ENCODE measurements around the gene CHAC2. TPM values are rescaled to one million over a fixed set of nuclear protein-coding genes. Genes with fewer than 3 reads are reported as not detected.

CHAC2 gene
- total and polyA plus RNA-seq, 2 of the 13 experiments (the other 11 are each of a cell fraction or from before 2014, with no cell fraction given): 1.7 to 10.7 TPM

- TF ChIP-seq, protein P1, sequence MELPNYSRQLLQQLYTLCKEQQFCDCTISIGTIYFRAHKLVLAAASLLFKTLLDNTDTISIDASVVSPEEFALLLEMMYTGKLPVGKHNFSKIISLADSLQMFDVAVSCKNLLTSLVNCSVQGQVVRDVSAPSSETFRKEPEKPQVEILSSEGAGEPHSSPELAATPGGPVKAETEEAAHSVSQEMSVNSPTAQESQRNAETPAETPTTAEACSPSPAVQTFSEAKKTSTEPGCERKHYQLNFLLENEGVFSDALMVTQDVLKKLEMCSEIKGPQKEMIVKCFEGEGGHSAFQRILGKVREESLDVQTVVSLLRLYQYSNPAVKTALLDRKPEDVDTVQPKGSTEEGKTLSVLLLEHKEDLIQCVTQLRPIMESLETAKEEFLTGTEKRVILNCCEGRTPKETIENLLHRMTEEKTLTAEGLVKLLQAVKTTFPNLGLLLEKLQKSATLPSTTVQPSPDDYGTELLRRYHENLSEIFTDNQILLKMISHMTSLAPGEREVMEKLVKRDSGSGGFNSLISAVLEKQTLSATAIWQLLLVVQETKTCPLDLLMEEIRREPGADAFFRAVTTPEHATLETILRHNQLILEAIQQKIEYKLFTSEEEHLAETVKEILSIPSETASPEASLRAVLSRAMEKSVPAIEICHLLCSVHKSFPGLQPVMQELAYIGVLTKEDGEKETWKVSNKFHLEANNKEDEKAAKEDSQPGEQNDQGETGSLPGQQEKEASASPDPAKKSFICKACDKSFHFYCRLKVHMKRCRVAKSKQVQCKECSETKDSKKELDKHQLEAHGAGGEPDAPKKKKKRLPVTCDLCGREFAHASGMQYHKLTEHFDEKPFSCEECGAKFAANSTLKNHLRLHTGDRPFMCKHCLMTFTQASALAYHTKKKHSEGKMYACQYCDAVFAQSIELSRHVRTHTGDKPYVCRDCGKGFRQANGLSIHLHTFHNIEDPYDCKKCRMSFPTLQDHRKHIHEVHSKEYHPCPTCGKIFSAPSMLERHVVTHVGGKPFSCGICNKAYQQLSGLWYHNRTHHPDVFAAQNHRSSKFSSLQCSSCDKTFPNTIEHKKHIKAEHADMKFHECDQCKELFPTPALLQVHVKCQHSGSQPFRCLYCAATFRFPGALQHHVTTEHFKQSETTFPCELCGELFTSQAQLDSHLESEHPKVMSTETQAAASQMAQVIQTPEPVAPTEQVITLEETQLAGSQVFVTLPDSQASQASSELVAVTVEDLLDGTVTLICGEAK (IDR thresholded peaks at IDR 0.05): no peak
- TF ChIP-seq, protein P1 (CRISPR knock-in tag; IDR thresholded peaks at IDR 0.05): no peak
- no peak for TF ChIP-seq MBD4 (IDR thresholded peaks at IDR 0.05; ENCODE audit: borderline replicate concordance, low read length)
Measured at GRCh38 chr2:53737091-53737490, 30.5 kb upstream of the CHAC2 start (continued).

DNA sequence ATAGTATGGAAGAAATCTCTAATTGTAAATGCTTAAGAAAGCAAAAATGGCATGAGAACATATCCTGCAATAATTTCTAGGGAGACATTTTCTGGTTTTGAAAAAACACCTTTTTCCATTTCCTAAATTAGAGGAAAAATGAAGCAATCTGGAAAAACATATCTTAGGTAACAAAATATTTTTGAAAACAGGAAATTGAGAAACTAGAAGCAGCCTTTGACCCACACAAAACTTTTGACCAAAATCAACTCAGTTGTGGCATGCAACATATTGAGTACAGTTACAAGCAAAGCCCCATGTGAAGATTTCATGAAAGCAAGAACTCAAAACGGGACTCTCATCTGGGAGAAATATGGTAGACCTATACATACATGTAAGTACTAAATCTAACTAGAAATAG is 28.6 kb upstream of the CHAC2 start:
- H2AFZ ChIP-seq (ENCODE audit: low read length): no peak overlapping the region
- CTCF ChIA-PET (ENCODE audit: low intra/inter-chr PET ratio, low total read pairs): no interaction called here
- 96% methylated on average over 1 of the region's 1 CpG for WGBS (ENCODE audit: low lambda C conversion rate)
- H3K9ac ChIP-seq (ENCODE audit: insufficient read depth, low read depth, low read length): no peak overlapping the region
- no peak overlapping the region for H3K4me2 ChIP-seq (ENCODE audit: low read depth, low read length)
- POLR2A ChIA-PET: no interaction called here
- DNase-seq (ENCODE audit: low spot score) (no peak), ATAC-seq (no peak), FAIRE-seq (no peak)
- no peaks in the 10 kb centered on the region for H3K27me3 ChIP-seq (ENCODE audit: control insufficient read depth in 1 of 2, insufficient read depth in 2 of 2, low read length in 2 of 2)
- H3K4me3 ChIP-seq (replicated peaks in 1 of 3; ENCODE audit: insufficient read depth in 1 of 3, low read depth in 2 of 3, low read length in 3 of 3): no peak overlapping the region
- no peak overlapping the region for H3K27ac ChIP-seq (ENCODE audit: extremely low read length, insufficient read depth, low read length)
- peaks cover under 1 to 12% of the 10 kb centered on the region in 2 experiments; a peak in 4 of 5 replicates for H3K36me3 ChIP-seq (replicated peaks in 1 of 2; ENCODE audit: control insufficient read depth in 1 of 2, insufficient read depth in 2 of 2, low read length in 2 of 2)
- in situ Hi-C loops (cut with HindIII; ENCODE audit: extremely low pct_ligation_motif_present, low pct_unique_long_range_greater_than_20kb): no loop called here
- H3K9me3 ChIP-seq (ENCODE audit: low read length): no peaks in the 10 kb centered on the region
- intact Hi-C loops (cut with micrococcal nuclease; ENCODE audit: unreplicated experiment): no loop called here
- H3K4me1 ChIP-seq (ENCODE audit: insufficient read depth, low read length): peaks cover 8% of the 10 kb centered on the region; the same call in 1 of the 2 replicates
- no peaks in the 10 kb centered on the region for H3K79me2 ChIP-seq (ENCODE audit: insufficient read depth, low read length)
- no peaks in the 10 kb centered on the region for H4K20me1 ChIP-seq (ENCODE audit: insufficient read depth, low read length)
- BruUV-seq (replicated peaks): no TSS peak
- no peak for TF ChIP-seq MTA3 (CRISPR knock-in tag; IDR thresholded peaks at IDR 0.05)
- 0 out of 2 replicates have a peak, but pooled peaks have one; percentile 17 for TF ChIP-seq CEBPG (CRISPR knock-in tag; IDR thresholded peaks at IDR 0.05)
- no peak for TF ChIP-seq ZNF274 (CRISPR knock-in tag; IDR thresholded peaks at IDR 0.05)
